G401 (cell line): Measurements from ENCODE around the gene ZBTB42. TPM values are rescaled to one million over a fixed set of nuclear protein-coding genes. Genes with fewer than 3 reads are reported as not detected.
"Not testable (repeated sequence)": the region's sequence is repeated elsewhere in the genome, so short reads cannot be mapped to it uniquely, and the experiment has no call there.

Source experiments
- DNase-seq: peaks from one replicate; pipeline ENCODE4 v3.0.0-alpha.2; 2015; ENCODE audit warnings: low spot score
- in situ Hi-C: cut with HindIII; loops from 2 replicates; pipeline ENCODE4 v1.10.0; 2016; ENCODE audit warnings: low sequenced_read_pairs, mixed read lengths
- total RNA-seq: library from RNA; depleted of rRNA; stranded (reverse); fragments of >200 nt; shearing (Covaris generic); gene quantifications from 2 replicates; pipeline ENCODE4 v1.2.3, GENCODE V29; 2014

ZBTB42 gene
- total RNA-seq, 1 experiment from 2014 or later: 14.3 TPM

DNA sequence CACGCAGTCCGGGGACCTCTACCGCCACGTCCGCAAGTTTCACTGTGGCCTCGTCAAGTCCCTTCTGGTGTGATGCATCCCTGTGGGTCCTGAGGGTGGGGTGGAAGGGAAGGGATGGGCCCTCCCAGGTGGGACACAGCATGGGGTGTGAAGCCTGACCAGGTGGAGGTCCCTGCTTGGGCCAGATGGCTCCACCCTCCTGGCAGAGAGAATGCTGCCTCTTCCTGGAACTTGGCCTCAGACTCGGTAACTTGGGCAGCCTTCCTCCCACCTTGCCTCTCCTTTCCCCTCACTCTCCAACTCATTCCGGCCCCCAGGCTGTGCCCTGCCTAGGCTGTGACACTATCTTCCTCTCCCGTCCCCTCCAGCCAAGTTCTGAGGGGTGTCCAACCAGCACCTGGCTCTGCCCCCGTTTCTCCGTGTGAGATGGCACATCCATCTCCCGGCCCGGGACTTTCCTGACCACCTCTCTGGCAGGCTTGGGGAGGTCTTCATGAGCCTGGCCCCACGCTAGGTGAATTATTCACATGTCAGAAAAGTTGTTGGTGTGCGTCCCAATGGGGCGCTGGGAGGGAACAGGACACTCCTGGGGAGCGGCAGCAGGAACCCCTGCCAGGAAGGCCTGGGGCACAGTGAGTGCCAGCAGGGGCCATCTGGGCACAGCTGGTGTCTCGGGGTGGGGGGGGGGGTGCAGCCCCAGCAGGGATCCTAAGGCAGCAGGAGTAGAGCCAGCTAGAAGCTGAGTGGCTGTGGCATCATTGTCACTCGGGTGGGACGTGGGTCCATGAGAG is 1.7 kb downstream of the ZBTB42 start:
- no peak for DNase-seq
- in situ Hi-C loops: no loop called here

DNA sequence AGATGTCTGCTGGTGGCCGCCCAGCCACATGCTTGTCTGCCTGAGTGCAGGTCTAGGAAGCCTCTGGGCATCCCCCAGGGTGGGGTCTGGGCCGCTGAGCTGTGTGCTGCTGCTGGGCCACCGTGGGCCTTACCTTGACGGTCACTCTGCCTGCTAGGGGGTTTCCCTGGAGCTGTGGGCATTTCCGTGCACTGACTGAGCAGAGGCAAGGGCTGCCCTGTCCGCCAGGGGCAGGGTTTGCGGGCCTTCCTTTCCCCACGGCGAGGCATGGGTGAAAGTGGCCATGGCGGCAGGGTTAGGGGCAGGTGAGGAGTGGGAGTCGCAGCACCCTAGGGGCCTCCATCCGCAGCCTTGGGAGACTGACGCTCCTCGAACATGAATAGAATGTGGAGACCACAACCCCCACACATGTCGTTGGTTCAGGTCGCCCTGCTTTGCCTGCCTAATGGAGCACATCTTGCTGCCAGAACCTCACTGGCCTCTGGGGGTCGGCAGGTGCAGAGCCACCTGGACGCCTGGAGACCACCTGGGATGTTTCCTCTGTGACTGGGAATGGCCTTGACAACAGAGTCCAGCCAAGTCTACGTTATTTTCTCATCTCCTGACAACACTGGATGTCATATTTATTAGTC is 2.5 kb downstream of the ZBTB42 start:
- DNase-seq: no peak
- in situ Hi-C loops: no loop called here

DNA sequence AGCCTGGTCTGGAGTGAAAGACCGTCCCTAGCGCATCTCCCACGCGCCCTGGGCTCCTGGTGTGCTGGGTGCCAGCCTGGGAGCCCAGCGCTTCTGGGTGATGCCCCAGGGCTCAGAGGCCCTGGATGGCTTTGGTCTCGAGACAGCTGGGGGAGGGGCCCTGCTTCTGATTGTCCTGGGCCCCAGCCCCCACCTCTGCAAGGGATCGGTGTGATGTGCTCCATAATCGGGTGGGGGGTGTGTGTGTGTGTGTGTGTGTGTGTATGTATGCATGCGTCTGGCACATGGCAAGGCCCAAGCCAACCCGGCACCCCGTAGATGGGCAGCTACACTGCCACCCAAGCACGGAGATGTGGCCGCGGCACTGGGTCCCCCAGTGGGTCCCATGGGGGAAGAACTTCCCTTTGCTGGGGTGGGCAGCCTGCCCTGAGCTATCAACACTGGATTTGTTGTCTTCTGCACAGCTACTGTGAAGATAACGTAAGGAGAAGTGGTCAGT is 3.1 kb downstream of the ZBTB42 start:
- no peak for DNase-seq
- in situ Hi-C loops: no loop called here

DNA sequence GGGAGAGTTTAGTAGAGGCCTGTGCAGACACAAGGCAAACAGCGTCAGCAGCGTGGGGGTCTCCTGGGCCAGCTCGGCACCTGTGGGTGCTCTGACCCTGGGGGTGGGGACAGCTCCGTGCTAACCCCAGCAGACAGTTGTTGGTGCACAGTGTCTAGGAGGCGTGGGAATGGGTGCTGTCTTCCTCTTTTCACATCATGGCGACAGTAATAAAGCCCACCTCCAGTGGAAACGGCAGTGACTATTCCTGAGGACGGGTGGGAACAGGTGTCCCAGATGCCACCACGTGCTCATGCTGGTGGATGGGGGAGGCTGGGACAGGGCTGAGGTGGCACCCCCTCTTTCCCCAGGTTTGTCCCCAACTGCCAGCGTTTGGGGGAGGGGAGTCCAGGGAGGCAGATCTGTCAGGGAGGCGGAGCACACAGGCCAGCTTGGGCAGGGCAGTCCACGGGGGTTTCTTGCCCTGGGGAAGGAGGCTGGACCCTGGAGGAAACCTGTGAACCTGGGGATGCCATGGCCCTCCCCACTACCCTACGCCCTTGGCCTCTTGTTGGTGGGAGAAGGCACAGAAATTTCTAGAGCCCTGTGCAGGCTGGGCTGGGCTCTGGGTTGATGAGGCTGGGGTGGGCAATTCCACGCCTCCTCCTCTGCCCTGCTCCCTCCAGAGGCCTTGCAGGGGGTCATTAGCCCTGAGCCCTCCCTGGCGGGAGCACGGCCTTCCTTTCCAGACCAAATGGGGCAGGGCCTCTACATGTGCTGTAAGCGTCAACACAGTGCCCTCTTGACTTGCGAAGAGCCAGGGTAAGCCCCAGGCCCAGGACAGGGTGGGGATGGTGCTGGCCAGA is 3.8 kb downstream of the ZBTB42 start:
- no peak for DNase-seq
- in situ Hi-C loops: no loop called here

DNA sequence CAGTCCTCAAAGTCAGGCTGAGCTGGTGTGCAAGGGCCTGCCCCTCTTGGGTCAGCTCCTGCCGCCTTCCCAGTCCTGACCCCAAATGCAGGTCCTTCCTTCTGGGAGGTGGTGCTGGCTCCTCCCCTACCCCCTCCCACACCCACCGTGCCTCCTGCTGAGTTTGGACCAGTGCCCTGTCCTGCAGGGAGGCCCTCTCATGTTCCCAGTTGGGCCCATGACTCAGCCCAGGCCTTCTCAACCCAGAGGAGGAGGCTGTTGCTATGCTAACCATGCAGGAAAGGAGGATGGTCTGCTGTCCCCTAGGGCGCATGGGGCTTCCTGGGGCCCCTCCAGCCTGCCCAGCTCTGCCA is 4.4 kb downstream of the ZBTB42 start:
- DNase-seq: no peak
- in situ Hi-C loops: no loop called here

DNA sequence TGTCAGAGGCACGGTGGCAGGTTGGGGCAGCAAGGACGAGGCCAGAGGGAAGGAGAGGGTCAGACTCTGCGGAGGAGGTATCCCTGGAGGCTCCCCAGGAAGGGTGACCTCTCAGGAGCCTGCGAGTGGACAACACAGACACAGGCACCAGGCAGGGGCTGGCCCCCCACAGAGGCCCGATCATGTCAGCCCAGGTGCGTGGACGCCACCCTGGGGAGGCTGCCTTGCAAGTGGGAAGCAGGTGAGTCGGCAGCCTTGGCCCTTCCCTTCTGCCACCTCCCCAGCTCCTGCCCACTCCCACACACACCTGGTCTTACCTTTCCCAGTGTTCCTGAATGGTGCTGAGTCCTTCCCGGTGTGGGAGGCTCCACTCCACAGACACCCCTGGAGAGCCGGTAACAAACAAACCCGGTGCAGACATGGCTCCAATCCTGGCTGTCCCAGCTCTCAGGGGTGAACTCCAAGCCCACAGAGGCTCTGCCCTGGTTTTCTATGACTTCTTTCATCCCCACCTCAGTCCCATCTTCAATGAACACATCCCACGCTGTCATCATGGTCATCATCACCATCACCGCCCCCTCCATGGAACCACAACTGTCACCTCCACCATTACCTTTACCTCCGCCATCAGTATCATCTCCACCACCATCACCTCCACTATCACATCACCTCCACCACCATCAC is 5.2 kb downstream of the ZBTB42 start:
- no peak for DNase-seq
- in situ Hi-C loops: no loop called here

DNA sequence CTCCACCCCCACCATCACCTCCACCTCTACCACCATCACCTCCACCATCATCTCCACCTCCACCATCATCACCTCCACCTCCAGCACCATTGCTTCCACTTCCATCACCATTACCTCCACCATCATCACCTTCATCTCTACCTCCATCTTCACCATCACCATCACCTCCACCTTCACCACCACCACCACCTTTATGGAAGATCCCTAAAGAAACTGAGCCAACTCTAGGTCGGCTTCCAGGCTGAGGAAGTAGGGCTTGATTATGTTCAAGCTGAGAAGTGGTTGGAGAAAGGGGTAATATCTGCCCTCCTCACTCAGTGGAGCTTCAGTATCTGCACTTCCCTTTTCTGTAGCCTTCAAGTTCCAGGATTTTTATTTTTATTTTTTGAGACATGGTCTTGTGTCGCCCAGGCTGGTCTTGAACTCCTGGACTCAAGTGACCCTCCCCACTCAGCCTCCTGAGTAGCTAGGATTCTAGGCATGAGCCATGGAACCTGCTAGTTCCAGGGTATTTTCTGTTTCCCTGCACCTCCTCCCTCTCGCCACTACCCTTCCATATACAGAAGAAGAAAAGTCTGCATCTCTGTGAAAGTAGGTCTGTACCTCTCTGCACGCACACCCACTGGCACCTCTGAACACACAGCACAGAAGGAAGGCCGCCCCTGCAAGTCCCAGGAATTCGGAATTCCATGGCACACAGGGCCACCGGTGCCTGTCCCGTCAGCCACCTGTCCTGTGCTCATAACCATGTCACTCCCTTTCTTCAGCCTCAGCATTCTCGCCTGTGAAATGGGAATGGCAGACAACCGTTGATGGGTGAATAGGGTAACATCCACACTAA is 5.9 kb downstream of the ZBTB42 start:
- no peak for DNase-seq
- in situ Hi-C loops: no loop called here

DNA sequence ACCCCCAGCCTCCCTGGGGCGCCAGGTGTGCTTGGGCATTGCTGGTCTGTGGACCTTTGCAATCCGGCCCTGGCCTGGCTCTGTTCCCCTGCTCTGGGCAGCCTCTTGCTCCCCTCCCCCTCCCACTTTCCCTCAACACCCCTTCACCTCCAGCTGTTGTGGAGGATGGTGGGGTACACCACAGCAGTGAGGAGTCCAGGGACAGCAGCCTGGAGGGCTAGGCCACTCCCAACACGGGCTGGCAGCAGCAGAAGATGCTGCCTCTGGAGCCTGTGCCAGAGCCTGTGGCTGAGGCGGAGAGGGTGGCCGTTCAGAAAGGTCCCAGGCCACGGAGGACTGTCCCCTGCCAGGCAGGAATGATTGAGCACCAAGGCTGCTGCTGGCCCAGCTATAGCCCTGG is 7.6 kb downstream of the ZBTB42 start:
- DNase-seq: no peak
- in situ Hi-C loops: no loop called here

DNA sequence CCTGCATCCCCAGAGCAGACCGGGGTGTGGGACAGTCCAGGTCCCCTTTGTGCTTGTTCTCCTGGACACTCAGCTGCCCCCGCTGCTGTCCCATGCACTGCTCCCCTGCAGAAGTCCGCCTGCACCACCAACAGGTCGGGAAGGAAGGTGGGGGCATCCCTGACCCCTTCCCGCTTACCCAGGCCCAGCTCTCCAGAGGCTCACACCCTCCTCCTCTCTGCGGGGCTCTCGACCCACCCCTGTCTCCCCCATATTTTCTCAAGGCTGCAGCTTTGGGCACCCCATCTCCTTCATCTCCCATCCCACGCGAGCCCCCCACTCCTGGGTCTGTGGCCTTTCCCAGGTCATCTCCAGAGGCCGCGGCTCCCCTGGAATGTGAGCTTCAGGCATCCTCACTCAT is 9.4 kb downstream of the ZBTB42 start:
- no peak for DNase-seq
- in situ Hi-C loops: no loop called here

DNA sequence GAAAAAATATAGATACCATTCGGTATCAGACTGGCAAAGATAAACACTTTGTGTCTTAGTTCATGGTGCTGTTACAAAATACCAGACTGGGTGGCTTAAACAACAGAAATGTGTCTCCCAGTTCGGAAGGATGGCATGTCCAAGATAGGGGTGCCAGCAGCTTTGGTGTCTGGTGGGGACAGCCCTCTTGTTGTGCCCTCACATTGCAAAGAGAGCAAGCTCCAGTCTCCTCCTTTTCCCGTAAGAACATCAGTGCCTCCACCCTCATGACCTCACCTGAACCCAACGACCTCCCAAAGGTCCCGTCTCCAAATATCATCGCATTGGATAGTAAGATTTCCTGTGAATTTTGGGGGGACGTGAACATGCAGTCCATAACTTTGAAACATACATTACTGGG is 12.4 kb downstream of the ZBTB42 start:
- in situ Hi-C loops: no loop called here
- DNase-seq: no peak

DNA sequence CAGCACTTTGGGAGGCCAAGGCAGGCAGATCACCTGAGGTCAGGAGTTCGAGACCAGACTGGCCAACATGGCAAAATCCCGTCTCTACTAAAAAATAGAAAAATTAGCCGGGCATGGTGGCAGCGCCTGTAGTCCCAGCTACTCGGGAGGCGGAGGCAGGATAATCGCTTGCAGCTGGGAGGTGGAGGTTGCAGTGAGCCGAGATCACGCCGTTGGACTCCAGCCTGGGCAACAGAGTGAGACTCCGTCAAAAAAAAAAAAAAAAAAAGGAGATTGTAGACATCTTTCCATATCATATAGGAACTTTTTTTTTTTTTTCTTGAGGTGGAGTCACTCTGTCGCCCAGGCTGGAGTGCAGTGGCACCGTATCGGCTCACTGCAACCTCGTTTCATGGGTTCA is 13.8 kb downstream of the ZBTB42 start:
- in situ Hi-C loops, DNase-seq: not testable (repeated sequence)

DNA sequence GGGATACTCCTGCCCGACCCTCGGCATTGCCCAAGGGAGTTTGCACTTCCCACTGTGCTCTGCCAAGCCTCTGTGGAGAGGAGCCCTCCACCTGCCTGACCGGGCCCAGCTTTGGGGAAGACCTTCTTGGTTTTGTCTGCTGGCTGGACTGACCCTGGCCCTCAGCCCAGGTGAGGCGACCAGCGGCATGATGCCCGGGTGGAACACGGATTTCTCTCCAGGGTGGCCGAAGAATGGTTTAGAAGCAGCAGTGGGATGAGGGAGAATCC is 15.6 kb downstream of the ZBTB42 start:
- in situ Hi-C loops: no loop called here
- peak; percentile 49 for DNase-seq

DNA sequence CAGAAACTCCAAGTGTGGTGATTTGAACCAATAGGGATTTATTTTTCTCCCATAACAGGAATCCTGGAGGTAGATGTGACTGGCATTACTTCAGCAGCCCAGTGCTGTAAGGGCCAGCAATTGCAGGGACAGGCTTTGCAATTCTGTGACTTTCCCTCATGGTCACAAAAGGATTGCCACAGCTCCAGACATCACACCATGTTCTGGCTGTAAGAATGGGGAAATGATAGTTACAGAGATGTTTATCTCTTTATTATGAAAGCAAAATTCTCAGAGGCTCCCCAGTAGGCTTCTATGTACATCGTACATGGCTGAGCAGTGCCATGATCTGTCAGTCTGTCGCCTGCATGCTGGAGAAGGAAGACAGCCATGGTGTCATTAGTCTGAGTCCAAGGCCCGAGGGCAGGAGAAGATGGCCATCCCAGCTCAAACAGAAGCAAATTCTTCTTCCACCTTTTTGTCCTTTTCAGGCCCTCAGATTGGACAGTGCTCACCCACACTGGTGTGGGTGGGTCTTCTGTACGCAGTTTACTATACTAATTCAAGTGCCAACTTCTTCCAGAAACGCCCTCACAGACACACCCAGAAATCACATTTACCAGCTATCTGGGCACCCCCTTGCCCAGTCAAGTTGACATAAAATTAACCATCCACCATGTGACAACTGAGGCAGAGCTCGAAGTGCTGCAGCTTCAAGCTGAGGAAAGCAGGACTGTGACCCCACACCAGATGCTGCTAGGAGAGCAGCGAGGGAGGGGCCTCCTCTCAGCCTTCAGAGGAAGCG is 17.2 kb downstream of the ZBTB42 start:
- in situ Hi-C loops: no loop called here
- no peak for DNase-seq

DNA sequence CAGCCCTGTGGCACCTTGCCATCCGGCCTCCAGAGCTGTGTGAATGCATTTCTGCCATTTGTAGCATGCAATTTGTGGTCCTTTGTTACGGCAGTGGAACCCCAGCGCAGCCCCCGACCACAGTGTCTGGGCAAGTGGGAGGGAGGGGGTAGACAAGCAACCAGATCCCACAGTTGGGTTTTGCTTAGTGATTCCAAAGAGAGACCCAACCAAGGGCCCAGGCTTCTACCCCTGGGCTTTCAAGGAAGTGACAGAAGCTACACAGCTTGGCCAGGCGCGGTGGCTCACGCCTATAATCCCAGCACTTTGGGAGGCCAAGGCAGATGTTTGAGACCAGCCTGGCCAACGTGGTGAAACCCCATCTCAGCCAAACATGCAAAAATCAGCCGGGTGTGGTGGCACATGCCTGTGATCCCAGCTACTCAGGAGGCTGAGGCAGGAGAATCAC is 17.8 kb downstream of the ZBTB42 start:
- in situ Hi-C loops: no loop called here
- DNase-seq: no peak

DNA sequence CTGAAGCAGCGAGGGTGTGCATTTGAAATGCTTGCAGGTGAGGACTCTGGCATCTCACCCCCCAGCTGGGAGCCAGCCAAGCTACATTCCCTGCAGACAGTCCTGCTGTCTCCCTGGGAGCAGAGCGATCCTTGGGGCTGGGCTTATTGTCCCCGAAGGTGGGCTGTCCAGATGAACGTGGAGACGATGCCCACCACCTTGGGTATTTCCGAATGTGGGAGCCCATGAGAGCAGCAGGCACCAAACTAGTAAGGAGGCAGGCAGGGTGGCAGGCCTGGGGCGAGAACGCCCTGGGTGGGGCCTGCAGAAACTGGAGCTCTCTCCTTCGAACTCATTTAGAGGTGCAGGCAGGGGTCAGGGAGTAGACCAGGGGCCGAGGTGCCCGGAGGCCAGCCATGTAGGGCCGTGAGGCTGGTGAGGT is 18.5 kb downstream of the ZBTB42 start:
- in situ Hi-C loops: no loop called here
- no peak for DNase-seq

DNA sequence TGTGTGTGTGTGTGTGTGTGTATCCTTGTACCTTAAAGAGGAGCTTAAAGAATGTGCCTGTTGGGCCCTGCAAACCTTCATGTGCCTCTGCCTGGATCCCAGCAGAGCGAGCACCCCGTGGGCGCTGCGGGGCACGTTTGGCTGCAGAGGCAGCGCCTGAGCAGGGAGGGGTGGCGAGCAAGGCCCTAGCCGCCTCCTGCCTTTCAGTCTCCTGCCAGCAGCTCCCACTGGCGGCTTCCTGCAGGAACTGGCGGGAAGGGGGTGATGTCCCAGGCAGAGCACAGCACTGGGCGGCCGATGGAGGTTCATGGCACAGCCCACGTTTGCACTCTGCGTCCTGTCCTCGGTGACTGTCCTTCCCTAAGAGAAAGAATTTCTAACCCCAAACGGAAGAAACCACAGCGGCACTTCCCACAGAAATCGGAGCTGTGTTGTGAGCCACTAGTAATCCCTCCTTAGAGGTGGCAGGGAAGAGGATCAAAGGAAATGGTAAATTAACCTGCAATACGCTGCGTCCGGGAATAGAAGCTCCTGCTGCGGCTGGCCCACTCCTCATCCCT is 19.8 kb downstream of the ZBTB42 start:
- no peak for DNase-seq
- in situ Hi-C loops: loop anchor here (10.0 kb wide), 1 partner anchor 114 kb away; no protein-coding TSS in a partner anchor

DNA sequence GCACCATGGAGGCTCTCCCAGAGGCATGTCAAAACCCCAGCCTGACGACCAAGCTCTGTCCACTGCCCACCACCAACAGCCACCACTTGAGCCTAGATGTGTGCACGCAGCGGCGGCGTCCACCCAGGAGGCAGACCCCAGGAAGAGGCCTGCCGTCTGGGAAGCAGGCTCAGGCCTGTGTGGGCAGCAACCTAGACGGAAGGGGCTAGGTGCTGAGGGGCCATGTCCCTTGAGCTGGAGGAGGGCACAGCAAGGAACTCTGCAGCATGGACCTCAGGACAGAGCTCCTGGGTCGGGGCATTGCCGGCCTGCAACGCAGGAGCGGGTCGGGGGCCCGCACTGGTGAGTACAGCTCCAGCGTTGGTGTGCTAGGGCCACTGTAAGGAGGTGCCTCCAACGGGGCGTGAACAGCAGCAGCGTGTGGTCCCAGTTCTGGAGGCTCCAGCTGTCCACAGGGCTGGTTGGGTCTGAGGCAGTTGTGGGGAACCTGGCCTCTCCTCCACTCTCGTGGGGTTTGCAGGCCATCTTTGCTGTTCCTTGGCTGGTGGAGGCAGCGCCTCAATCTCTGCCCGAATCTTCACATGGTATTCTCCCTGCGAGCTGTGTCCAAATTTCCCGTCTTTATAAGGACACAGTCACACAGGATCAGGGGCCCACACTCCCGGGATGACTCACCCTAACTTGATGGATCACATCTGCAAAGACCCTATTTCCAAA is 20.5 kb downstream of the ZBTB42 start:
- no peak for DNase-seq
- in situ Hi-C loops: loop anchor here (10.0 kb wide), 1 partner anchor 113 kb away; no protein-coding TSS in a partner anchor
